Esophagus mucosa (tissue), 1 donor: ENCODE data around the gene DENND6B. TPM values are rescaled to one million over a fixed set of nuclear protein-coding genes. Genes with fewer than 3 reads are reported as not detected.
"Not testable (repeated sequence)": the region's sequence is repeated elsewhere in the genome, so short reads cannot be mapped to it uniquely, and the experiment has no call there.

Source experiments
- ATAC-seq: fragments of 200-7000 bp; cut with Tn5 transposase; one replicate; pipeline ENCODE4 v1.9.1; 2020
- total RNA-seq: library from RNA; stranded (reverse); gene quantifications from one replicate; pipeline ENCODE4 v1.2.4, GENCODE V29; 2023
- donor health status: DM: yes; HTN: yes; CAD: no.

The DENND6B gene
- total RNA-seq, 1 donor from 2014 or later: 2.3 TPM

GRCh38 chr22:50284479-50284878 lies 42.3 kb downstream of the DENND6B start:
- no peak for ATAC-seq

- ATAC-seq: no peak
Observed at GRCh38 chr22:50283821-50284220, 43.0 kb downstream of the DENND6B start.

- peak; percentile 91 for ATAC-seq
Observed at GRCh38 chr22:50282361-50283155, 44.3 kb downstream of the DENND6B start.

- peak; percentile 11 for ATAC-seq
Observed at GRCh38 chr22:50281957-50282356, 44.9 kb downstream of the DENND6B start.

GRCh38 chr22:50281384-50281760 lies 45.4 kb downstream of the DENND6B start:
- no peak for ATAC-seq

- ATAC-seq: no peak
Observed at GRCh38 chr22:50280708-50281383, 46.0 kb downstream of the DENND6B start.

- ATAC-seq: no peak
Observed at GRCh38 chr22:50280022-50280707, 46.6 kb downstream of the DENND6B start.

GRCh38 chr22:50278956-50279619 lies 47.7 kb downstream of the DENND6B start:
- ATAC-seq: no peak

- ATAC-seq: no peak
Observed at GRCh38 chr22:50278461-50278860, 48.4 kb downstream of the DENND6B start.

GRCh38 chr22:50277761-50278160 lies 49.1 kb downstream of the DENND6B start:
- ATAC-seq: no peak

GRCh38 chr22:50276143-50276542 lies 50.7 kb downstream of the DENND6B start:
- peak; percentile 61 for ATAC-seq

GRCh38 chr22:50275181-50276055 lies 51.4 kb downstream of the DENND6B start:
- no peak for ATAC-seq

- no peak for ATAC-seq
Observed at GRCh38 chr22:50274771-50275170, 52.0 kb downstream of the DENND6B start.

- no peak for ATAC-seq
Observed at GRCh38 chr22:50274311-50274710, 52.5 kb downstream of the DENND6B start.

- ATAC-seq: not testable (repeated sequence)
Observed at GRCh38 chr22:50273781-50274180, 53.0 kb downstream of the DENND6B start.

GRCh38 chr22:50273352-50273751 lies 53.5 kb downstream of the DENND6B start:
- ATAC-seq: not testable (repeated sequence)

- no peak for ATAC-seq
Observed at GRCh38 chr22:50272044-50272802, 54.6 kb downstream of the DENND6B start.

- ATAC-seq: peak; percentile 50
Observed at GRCh38 chr22:50271519-50271970, 55.3 kb downstream of the DENND6B start.

GRCh38 chr22:50270666-50271394 lies 56.0 kb downstream of the DENND6B start:
- ATAC-seq: peak; percentile 23

GRCh38 chr22:50269970-50270665 lies 56.7 kb downstream of the DENND6B start, which contains the start of gene MAPK11:
Gene MAPK11, minus strand, starts transcription at chr22:50270380. Its CDS starts 88 bp downstream, at chr22:50270292.
- peak; percentile 17 for ATAC-seq
